Activated naive CD8-positive, alpha-beta T cell treated with anti-CD3 and anti-CD28 coated beads, Interleukin-2, amount 50 U/mL, for 24 hours (primary cell): ENCODE results near the gene ESR1.
"Not testable (repeated sequence)": the region's sequence is repeated elsewhere in the genome, so short reads cannot be mapped to it uniquely, and the experiment has no call there.

ENCODE experiments used
- ATAC-seq: fragments of 150-1000 bp; cut with Tn5 transposase; one replicate; pipeline ENCODE4 v1.10.0; 2021
- DNase-seq: peaks from one replicate; pipeline ENCODE4 v3.0.0; 2021
- H3K27ac Mint-ChIP-seq: one replicate; pipeline ENCODE4 v1.8.0; 2021; ENCODE audit warnings: mild to moderate bottlenecking, mixed read lengths
- H3K27me3 Mint-ChIP-seq: one replicate; pipeline ENCODE4 v1.8.0; 2021; ENCODE audit warnings: mixed read lengths
- H3K36me3 Mint-ChIP-seq: one replicate; pipeline ENCODE4 v1.8.0; 2021; ENCODE audit warnings: low read depth, mixed read lengths
- H3K4me1 Mint-ChIP-seq: one replicate; pipeline ENCODE4 v1.8.0; 2021; ENCODE audit warnings: mixed read lengths
- H3K4me3 Mint-ChIP-seq: one replicate; pipeline ENCODE4 v1.8.0; 2021; ENCODE audit warnings: mild to moderate bottlenecking, moderate library complexity, mixed read lengths
- H3K9me3 Mint-ChIP-seq: one replicate; pipeline ENCODE4 v1.8.0; 2021; ENCODE audit warnings: mixed read lengths

ESR1 gene

GRCh38 chr6:151847064-151847463 is 39.6 kb downstream of the ESR1 start:
- Mint-ChIP-seq H3K4me1 (no peaks in the 10 kb centered on the region), H3K4me3 (no peak overlapping the region), H3K27me3 (peaks cover 1% of the 10 kb centered on the region), H3K9me3 (no peaks in the 10 kb centered on the region), H3K36me3 (no peaks in the 10 kb centered on the region), H3K27ac (no peak overlapping the region)
- ATAC-seq: no peak
- no peak for DNase-seq

GRCh38 chr6:151850479-151851003 is 43.1 kb downstream of the ESR1 start:
- no peaks in the 10 kb centered on the region for H3K36me3 Mint-ChIP-seq
- H3K27me3 Mint-ChIP-seq: peaks cover 1% of the 10 kb centered on the region
- DNase-seq (no peak), ATAC-seq (no peak)
- no peak overlapping the region for H3K4me3 Mint-ChIP-seq
- no peak overlapping the region for H3K27ac Mint-ChIP-seq
- no peaks in the 10 kb centered on the region for H3K4me1 Mint-ChIP-seq
- H3K9me3 Mint-ChIP-seq: no peaks in the 10 kb centered on the region

- H3K36me3 Mint-ChIP-seq: no peaks in the 10 kb centered on the region
- ATAC-seq (no peak), DNase-seq (no peak)
- H3K4me3 Mint-ChIP-seq: no peak overlapping the region
- no peaks in the 10 kb centered on the region for H3K4me1 Mint-ChIP-seq
- no peaks in the 10 kb centered on the region for H3K27me3 Mint-ChIP-seq
- no peaks in the 10 kb centered on the region for H3K9me3 Mint-ChIP-seq
- H3K27ac Mint-ChIP-seq: no peak overlapping the region
These were observed 50.8 kb downstream of the ESR1 start for GRCh38 chr6:151858294-151858693.

GRCh38 chr6:151862461-151862860 is 55.0 kb downstream of the ESR1 start:
- no peaks in the 10 kb centered on the region for H3K27me3 Mint-ChIP-seq

GRCh38 chr6:151867361-151867869 is 59.9 kb downstream of the ESR1 start:
- H3K27ac Mint-ChIP-seq, H3K27me3 Mint-ChIP-seq: not testable (repeated sequence)

More at GRCh38 chr6:151862461-151862860, 55.0 kb downstream of the ESR1 start:
- DNase-seq: no peak
- no peak overlapping the region for H3K4me3 Mint-ChIP-seq
- ATAC-seq: no peak
- no peaks in the 10 kb centered on the region for H3K4me1 Mint-ChIP-seq
- no peaks in the 10 kb centered on the region for H3K36me3 Mint-ChIP-seq
- no peaks in the 10 kb centered on the region for H3K9me3 Mint-ChIP-seq
- H3K27ac Mint-ChIP-seq: no peak overlapping the region

GRCh38 chr6:151869345-151869744 is 61.9 kb downstream of the ESR1 start:
- Mint-ChIP-seq H3K27ac (no peak overlapping the region), H3K27me3 (no peaks in the 10 kb centered on the region), H3K4me1 (no peaks in the 10 kb centered on the region), H3K9me3 (peaks cover 10% of the 10 kb centered on the region), H3K4me3 (no peak overlapping the region), H3K36me3 (peaks cover 2% of the 10 kb centered on the region)
- ATAC-seq (no peak), DNase-seq (no peak)

More at GRCh38 chr6:151867361-151867869, 59.9 kb downstream of the ESR1 start:
- not testable (repeated sequence) for H3K4me1 Mint-ChIP-seq, H3K4me3 Mint-ChIP-seq, H3K36me3 Mint-ChIP-seq, ATAC-seq, DNase-seq
- peaks cover 10% of the 10 kb centered on the region for H3K9me3 Mint-ChIP-seq

GRCh38 chr6:151869787-151870186 is 62.3 kb downstream of the ESR1 start:
- H3K27me3 Mint-ChIP-seq: no peaks in the 10 kb centered on the region
- H3K4me3 Mint-ChIP-seq: no peak overlapping the region
- peaks cover 10% of the 10 kb centered on the region for H3K9me3 Mint-ChIP-seq
- DNase-seq (no peak), ATAC-seq (no peak)
- no peak overlapping the region for H3K27ac Mint-ChIP-seq
- no peaks in the 10 kb centered on the region for H3K4me1 Mint-ChIP-seq
- H3K36me3 Mint-ChIP-seq: peaks cover 2% of the 10 kb centered on the region

- H3K27ac Mint-ChIP-seq: no peak overlapping the region
- H3K27me3 Mint-ChIP-seq: no peaks in the 10 kb centered on the region
- ATAC-seq (no peak), DNase-seq (no peak)
- H3K4me1 Mint-ChIP-seq: no peaks in the 10 kb centered on the region
- peaks cover 10% of the 10 kb centered on the region for H3K9me3 Mint-ChIP-seq
- H3K4me3 Mint-ChIP-seq: no peak overlapping the region
- H3K36me3 Mint-ChIP-seq: peaks cover 2% of the 10 kb centered on the region
These were observed 62.9 kb downstream of the ESR1 start for GRCh38 chr6:151870375-151870774.

GRCh38 chr6:151875524-151875923 is 68.0 kb downstream of the ESR1 start:
- no peak overlapping the region for H3K27ac Mint-ChIP-seq
- DNase-seq: no peak
- peaks cover 2% of the 10 kb centered on the region for H3K36me3 Mint-ChIP-seq
- no peaks in the 10 kb centered on the region for H3K27me3 Mint-ChIP-seq
- no peaks in the 10 kb centered on the region for H3K4me1 Mint-ChIP-seq
- peaks cover 4% of the 10 kb centered on the region for H3K9me3 Mint-ChIP-seq
- no peak overlapping the region for H3K4me3 Mint-ChIP-seq
- ATAC-seq: no peak

GRCh38 chr6:151876122-151876521 is 68.6 kb downstream of the ESR1 start:
- ATAC-seq (no peak), DNase-seq (no peak)
- H3K4me1 Mint-ChIP-seq: no peaks in the 10 kb centered on the region
- H3K27me3 Mint-ChIP-seq: no peaks in the 10 kb centered on the region
- no peak overlapping the region for H3K27ac Mint-ChIP-seq
- no peak overlapping the region for H3K4me3 Mint-ChIP-seq
- peaks cover 4% of the 10 kb centered on the region for H3K9me3 Mint-ChIP-seq
- H3K36me3 Mint-ChIP-seq: peaks cover 2% of the 10 kb centered on the region

GRCh38 chr6:151877458-151877857 is 70.0 kb downstream of the ESR1 start:
- no peaks in the 10 kb centered on the region for H3K27me3 Mint-ChIP-seq
- ATAC-seq: no peak
- no peaks in the 10 kb centered on the region for H3K4me1 Mint-ChIP-seq
- H3K36me3 Mint-ChIP-seq: no peaks in the 10 kb centered on the region
- H3K27ac Mint-ChIP-seq: no peak overlapping the region
- H3K9me3 Mint-ChIP-seq: no peaks in the 10 kb centered on the region
- no peak for DNase-seq
- no peak overlapping the region for H3K4me3 Mint-ChIP-seq

- no peak for ATAC-seq
- Mint-ChIP-seq H3K4me3 (no peak overlapping the region), H3K36me3 (no peaks in the 10 kb centered on the region), H3K27me3 (no peaks in the 10 kb centered on the region), H3K27ac (no peak overlapping the region), H3K4me1 (no peaks in the 10 kb centered on the region), H3K9me3 (no peaks in the 10 kb centered on the region)
- DNase-seq: no peak
These were observed 73.7 kb downstream of the ESR1 start for GRCh38 chr6:151881231-151881630.

- no peak overlapping the region for H3K4me3 Mint-ChIP-seq
- H3K27ac Mint-ChIP-seq: no peak overlapping the region
- H3K9me3 Mint-ChIP-seq: no peaks in the 10 kb centered on the region
- no peak for DNase-seq
- H3K4me1 Mint-ChIP-seq: no peaks in the 10 kb centered on the region
- no peaks in the 10 kb centered on the region for H3K27me3 Mint-ChIP-seq
- ATAC-seq: no peak
- no peaks in the 10 kb centered on the region for H3K36me3 Mint-ChIP-seq
These were observed 74.7 kb downstream of the ESR1 start for GRCh38 chr6:151882206-151882605.

- Mint-ChIP-seq H3K36me3 (no peaks in the 10 kb centered on the region), H3K4me1 (no peaks in the 10 kb centered on the region), H3K9me3 (peaks cover 9% of the 10 kb centered on the region), H3K27me3 (no peaks in the 10 kb centered on the region), H3K27ac (no peak overlapping the region), H3K4me3 (no peak overlapping the region)
- ATAC-seq: no peak
- no peak for DNase-seq
These were observed 77.8 kb downstream of the ESR1 start for GRCh38 chr6:151885234-151885633.

- H3K27me3 Mint-ChIP-seq: no peaks in the 10 kb centered on the region
- H3K4me3 Mint-ChIP-seq: no peak overlapping the region
- no peaks in the 10 kb centered on the region for H3K4me1 Mint-ChIP-seq
- no peak for ATAC-seq
- H3K36me3 Mint-ChIP-seq: no peaks in the 10 kb centered on the region
- DNase-seq: no peak
- peaks cover 13% of the 10 kb centered on the region for H3K9me3 Mint-ChIP-seq
- no peak overlapping the region for H3K27ac Mint-ChIP-seq
These were observed 84.0 kb downstream of the ESR1 start for GRCh38 chr6:151891524-151891923.

GRCh38 chr6:151894426-151894825 is 86.9 kb downstream of the ESR1 start:
- H3K27me3 Mint-ChIP-seq, H3K36me3 Mint-ChIP-seq, H3K4me3 Mint-ChIP-seq, H3K9me3 Mint-ChIP-seq, H3K4me1 Mint-ChIP-seq, DNase-seq, H3K27ac Mint-ChIP-seq, ATAC-seq: not testable (repeated sequence)
